NCI-H446 (cell line): ENCODE data around the gene KCNQ1OT1.

Experiments used
- DNase-seq, 2 experiments: peaks; one replicate each; lab custom pipeline; 2025; lab: John Stamatoyannopoulos, UW

The KCNQ1OT1 gene

GRCh38 chr11:2701898-2702434, 2.2 kb upstream of the KCNQ1OT1 start:
- DNase-seq: no peak

- no peak for DNase-seq
Observed at GRCh38 chr11:2701230-2701629, 1.4 kb upstream of the KCNQ1OT1 start.

GRCh38 chr11:2700415-2701211, 819 bp upstream of the KCNQ1OT1 start:
- peak in 1 of 2 experiments; percentile 31 for DNase-seq

- no peak for DNase-seq
Observed at GRCh38 chr11:2699185-2699530, 636 bp downstream of the KCNQ1OT1 start.

GRCh38 chr11:2698386-2699184, 1.2 kb downstream of the KCNQ1OT1 start:
- no peak for DNase-seq

GRCh38 chr11:2697866-2698265, 1.9 kb downstream of the KCNQ1OT1 start:
- DNase-seq: no peak

- DNase-seq: no peak
Observed at GRCh38 chr11:2696455-2696854, 3.3 kb downstream of the KCNQ1OT1 start.

GRCh38 chr11:2694995-2695939, 4.5 kb downstream of the KCNQ1OT1 start:
- no peak for DNase-seq

GRCh38 chr11:2694495-2694894, 5.3 kb downstream of the KCNQ1OT1 start:
- no peak for DNase-seq

- no peak for DNase-seq
Observed at GRCh38 chr11:2693271-2694261, 6.2 kb downstream of the KCNQ1OT1 start.

- no peak for DNase-seq
Observed at GRCh38 chr11:2691991-2692875, 7.6 kb downstream of the KCNQ1OT1 start.

- no peak for DNase-seq
Observed at GRCh38 chr11:2691355-2691761, 8.4 kb downstream of the KCNQ1OT1 start.

- no peak for DNase-seq
Observed at GRCh38 chr11:2690596-2691354, 9.0 kb downstream of the KCNQ1OT1 start.

- no peak for DNase-seq
Observed at GRCh38 chr11:2689651-2690575, 9.9 kb downstream of the KCNQ1OT1 start.

GRCh38 chr11:2688381-2689231, 11.2 kb downstream of the KCNQ1OT1 start:
- DNase-seq: no peak

GRCh38 chr11:2687782-2688191, 12.0 kb downstream of the KCNQ1OT1 start:
- no peak for DNase-seq

GRCh38 chr11:2687223-2687530, 12.6 kb downstream of the KCNQ1OT1 start:
- no peak for DNase-seq
